HepG2 (cell line): ENCODE results near the gene CSTPP1. TPM values are rescaled to one million over a fixed set of nuclear protein-coding genes. Genes with fewer than 3 reads are reported as not detected.

ENCODE experiments used
- ATAC-seq: fragments of 200-7000 bp; cut with Tn5 transposase; 3 replicates; pipeline ENCODE4 v1.9.1; 2020; ENCODE audit warnings: mild to moderate bottlenecking, moderate library complexity
- BruUV-seq: library from RNA; stranded (reverse); fragments of 400-500 nt; replicated peaks from 2 replicates; lab custom pipeline; 2021; lab: Mats Ljungman, UMichigan
- CTCF ChIA-PET: fragments of 300-600 bp; formaldehyde crosslinking; extraction: SDS; loops from one replicate; lab custom pipeline; 2021; ENCODE audit warnings: low total read pairs, inconsistent platforms, low intra/inter-chr PET ratio; lab: Yijun Ruan, JAX
- POLR2A ChIA-PET: fragments of 350-600 bp; sonication (Branson Sonifier 250); formaldehyde crosslinking; loops from one replicate; lab custom pipeline; 2020; ENCODE audit warnings: antibody characterized with exemption, inconsistent platforms; lab: Yijun Ruan, JAX
- DNase-seq: peaks from one replicate; pipeline ENCODE4 v3.0.0-alpha.2; 2015; ENCODE audit warnings: low spot score
- FAIRE-seq: peaks from 3 replicates; lab custom pipeline; 2011; peaks lifted over from hg19 to GRCh38; lab: Jason Lieb, UNC
- H2AFZ ChIP-seq: one replicate; pipeline ENCODE4 v1.6.1; 2011; ENCODE audit warnings: low read length, inconsistent platforms
- H3K27ac ChIP-seq: fragments of 300-600 bp; 3 replicates; pipeline ENCODE4 v1.8.0; 2011; ENCODE audit warnings: mixed run types, mild to moderate bottlenecking, mixed read lengths, low read length, inconsistent platforms; ENCODE audit not compliant: insufficient read depth; ENCODE audit errors: extremely low read length
- H3K27me3 ChIP-seq, 2 experiments: fragments of 200-600 bp in 1 of 2; 2 replicates in 1 of 2; 3 replicates in 1 of 2; pipeline versions ENCODE4 v1.6.0 to v1.8.0; 2011; ENCODE audit warnings: low read length in 2 of 2, mild to moderate bottlenecking in 2 of 2, moderate library complexity in 2 of 2, inconsistent platforms in 1 of 2; ENCODE audit not compliant: insufficient read depth in 2 of 2, control insufficient read depth in 1 of 2
- H3K36me3 ChIP-seq, 2 experiments: fragments of 200-600 bp in 1 of 2; replicated peaks in 1 of 2; 2 replicates in 1 of 2; 3 replicates in 1 of 2; pipeline versions ENCODE4 v1.5.1 to v1.8.0; 2011; ENCODE audit warnings: low read length in 2 of 2, inconsistent platforms in 1 of 2; ENCODE audit not compliant: insufficient read depth in 2 of 2, control insufficient read depth in 1 of 2
- H3K4me1 ChIP-seq: 2 replicates; pipeline ENCODE4 v1.5.1; 2012; ENCODE audit warnings: low read length, inconsistent platforms; ENCODE audit not compliant: insufficient read depth
- H3K4me2 ChIP-seq: 2 replicates; pipeline ENCODE4 v1.6.0; 2011; ENCODE audit warnings: low read depth, low read length, inconsistent platforms
- H3K4me3 ChIP-seq, 3 experiments: fragments of 200-600 bp in 1 of 3; sonication (generic), shearing (Covaris generic) in 1 of 3; replicated peaks in 1 of 3; 2 replicates each; pipeline ENCODE4 v1.5.1; 2011 to 2016; ENCODE audit warnings: low read length in 3 of 3, inconsistent platforms in 2 of 3, low read depth in 2 of 3, mild to moderate bottlenecking in 2 of 3, control low read depth in 1 of 3, mixed read lengths in 1 of 3; ENCODE audit not compliant: insufficient read depth in 1 of 3
- H3K79me2 ChIP-seq: one replicate; pipeline ENCODE4 v1.6.1; 2011; ENCODE audit warnings: low read length, inconsistent platforms; ENCODE audit not compliant: insufficient read depth
- H3K9ac ChIP-seq: 2 replicates; pipeline ENCODE4 v1.6.0; 2011; ENCODE audit warnings: mild to moderate bottlenecking, low read depth, low read length, inconsistent platforms; ENCODE audit not compliant: insufficient read depth
- H3K9me3 ChIP-seq: 2 replicates; pipeline ENCODE4 v1.5.1; 2012; ENCODE audit warnings: mild to moderate bottlenecking, low read length
- H4K20me1 ChIP-seq: 2 replicates; pipeline ENCODE4 v1.6.0; 2011; ENCODE audit warnings: inconsistent platforms, mild to moderate bottlenecking, low read length, moderate library complexity; ENCODE audit not compliant: insufficient read depth
- CHD2 ChIP-seq: IDR thresholded peaks from 2 replicates; pipeline ENCODE4 v1.6.1; 2011; ENCODE audit warnings: low read depth, low read length, improper control_type of control experiment
- FOXO1 ChIP-seq: sonication (generic); formaldehyde crosslinking; IDR thresholded peaks from 2 replicates; pipeline ENCODE4 v1.4.0; 2020; ENCODE audit warnings: missing genetic modification reagents
- KDM6A ChIP-seq: IDR thresholded peaks from 2 replicates; pipeline ENCODE4 v1.6.1; 2016; ENCODE audit warnings: low read depth
- MAZ ChIP-seq, 2 experiments: sonication (generic) in 1 of 2; formaldehyde crosslinking in 1 of 2; IDR thresholded peaks; 2 replicates each; pipeline versions ENCODE4 v1.5.0 to v1.6.1; 2012 to 2020; ENCODE audit warnings: low read depth in 2 of 2, mild to moderate bottlenecking in 2 of 2, borderline replicate concordance in 1 of 2, improper control_type of control experiment in 1 of 2, low read length in 1 of 2, missing genetic modification reagents in 1 of 2, moderate library complexity in 1 of 2
- RAD21 ChIP-seq: fragments of 450-650 bp; formaldehyde crosslinking; IDR thresholded peaks from 2 replicates; pipeline ENCODE4 v1.5.0; 2020; ENCODE audit warnings: mild to moderate bottlenecking
- SMC3 ChIP-seq: IDR thresholded peaks from 2 replicates; pipeline ENCODE4 v1.6.1; 2011; ENCODE audit warnings: low read length, improper control_type of control experiment
- STAG1 ChIP-seq: sonication (generic); formaldehyde crosslinking; IDR thresholded peaks from 2 replicates; pipeline ENCODE4 v1.4.0; 2020; ENCODE audit warnings: missing genetic modification reagents
- TEAD3 ChIP-seq: optimal IDR thresholded peaks from 2 replicates; pipeline ENCODE3; 2016; ENCODE audit warnings: borderline replicate concordance
- XRCC5 ChIP-seq: fragments of 200-400 bp; formaldehyde crosslinking; optimal IDR thresholded peaks from 2 replicates; pipeline ENCODE3; 2017; ENCODE audit warnings: mild to moderate bottlenecking, low read length
- ZNF557 ChIP-seq: sonication (generic); formaldehyde crosslinking; IDR thresholded peaks from 2 replicates; pipeline ENCODE4 v1.4.0; 2020; ENCODE audit warnings: missing genetic modification reagents
- ZNF605 ChIP-seq: sonication (generic); formaldehyde crosslinking; IDR thresholded peaks from 2 replicates; pipeline ENCODE4 v1.8.0; 2022; ENCODE audit warnings: mild to moderate bottlenecking, missing genetic modification reagents
- WGBS: methylation state at CpG from one replicate; pipeline ENCODE4 v1.1.6; 2017; ENCODE audit warnings: low lambda C conversion rate; 5-methylcytosine and 5-hydroxymethylcytosine counted together
- in situ Hi-C: cut with HindIII; loops from 2 replicates; pipeline ENCODE4 v1.10.0; 2017; ENCODE audit warnings: low pct_unique_long_range_greater_than_20kb; ENCODE audit not compliant: extremely low pct_ligation_motif_present
- intact Hi-C: fragments of 100-400 bp; cut with micrococcal nuclease; formaldehyde crosslinking; loops from one replicate; pipeline ENCODE4 v1.10.0; 2022; ENCODE audit not compliant: unreplicated experiment
- polyA plus RNA-seq, 8 experiments: library from polyadenylated mRNA; depleted of rRNA in 3 of 8; stranded (reverse) in 7 of 8; unstranded in 1 of 8; fragments of >200 nt; fragmentation: Illumina TruSeq in 4 of 8; extraction: Trizol in 4 of 8; gene quantifications; 2 replicates each; pipeline versions ENCODE4 v1.2.1 to v1.2.3, GENCODE V29; 2011 to 2016; ENCODE audit warnings: low read depth in 4 of 8, missing spikeins in 1 of 8, mixed read lengths in 1 of 8; ENCODE audit not compliant: insufficient read depth in 1 of 8
- total RNA-seq, 5 experiments: library from RNA; depleted of rRNA; stranded (reverse); fragments of >200 nt; fragmentation: Illumina TruSeq; extraction: Trizol; gene quantifications; 2 replicates each; pipeline ENCODE4 v1.2.3, GENCODE V29; 2016; ENCODE audit warnings: low read depth in 1 of 5
- TF ChIP-seq, protein P1 (sequence below): sonication (generic); formaldehyde crosslinking; IDR thresholded peaks from 2 replicates; pipeline ENCODE4 v1.4.0; 2020; ENCODE audit warnings: missing genetic modification reagents, mild to moderate bottlenecking, borderline replicate concordance
- TF ChIP-seq, protein P2 (sequence below): sonication (generic); formaldehyde crosslinking; IDR thresholded peaks from 2 replicates; pipeline ENCODE4 v1.5.0; 2020; ENCODE audit warnings: mild to moderate bottlenecking, missing genetic modification reagents
- TF ChIP-seq, protein P3 (sequence below): sonication (generic); formaldehyde crosslinking; IDR thresholded peaks from 2 replicates; pipeline ENCODE4 v1.5.1; 2020; ENCODE audit warnings: mild to moderate bottlenecking, missing genetic modification reagents, moderate library complexity

Gene CSTPP1
- total and polyA plus RNA-seq, 2 of the 13 experiments (the other 11 are each of a cell fraction or from before 2014, with no cell fraction given): 12.3 to 14.6 TPM

- TF ChIP-seq, protein P1, sequence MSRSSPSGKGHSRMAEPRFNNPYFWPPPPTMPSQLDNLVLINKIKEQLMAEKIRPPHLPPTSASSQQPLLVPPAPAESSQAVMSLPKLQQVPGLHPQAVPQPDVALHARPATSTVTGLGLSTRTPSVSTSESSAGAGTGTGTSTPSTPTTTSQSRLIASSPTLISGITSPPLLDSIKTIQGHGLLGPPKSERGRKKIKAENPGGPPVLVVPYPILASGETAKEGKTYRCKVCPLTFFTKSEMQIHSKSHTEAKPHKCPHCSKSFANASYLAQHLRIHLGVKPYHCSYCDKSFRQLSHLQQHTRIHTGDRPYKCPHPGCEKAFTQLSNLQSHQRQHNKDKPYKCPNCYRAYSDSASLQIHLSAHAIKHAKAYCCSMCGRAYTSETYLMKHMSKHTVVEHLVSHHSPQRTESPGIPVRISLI (CRISPR knock-in tag): no peak
- TF ChIP-seq CHD2 (no peak), TEAD3 (CRISPR knock-in tag) (no peak), KDM6A (CRISPR knock-in tag) (no peak)
Observed at GRCh38 chr11:47178737-47179654, 242.4 kb downstream of the CSTPP1 start (continued).

DNA sequence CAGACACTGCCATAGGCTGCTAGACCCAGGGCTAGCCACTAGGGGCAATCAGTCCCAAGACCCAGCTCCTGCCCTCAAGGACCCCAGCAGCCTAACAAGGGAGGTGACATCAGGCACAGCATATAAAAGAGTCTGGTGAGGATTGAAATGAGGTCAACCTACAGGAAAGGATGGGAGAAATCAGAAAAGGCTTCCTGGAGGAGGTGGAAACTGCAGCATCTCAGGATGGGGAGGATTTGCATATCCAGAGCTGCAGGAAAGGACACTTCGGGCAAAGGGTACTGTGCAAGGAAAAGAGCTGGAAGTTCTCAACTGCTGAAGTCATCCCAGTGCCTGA lies 243.1 kb downstream of the CSTPP1 start:
- in situ Hi-C loops: loop anchor here (5.0 kb wide), 2 partner anchors 68 to 173 kb away; partner anchors contain the start of genes ACP2 and MYBPC3
- H3K4me3 ChIP-seq: no peak overlapping the region
- H3K27ac ChIP-seq: no peak overlapping the region
- H3K79me2 ChIP-seq: peaks cover 44% of the 10 kb centered on the region
- BruUV-seq: no TSS peak
- peaks cover 60% of the 10 kb centered on the region for H3K4me1 ChIP-seq
- H3K9ac ChIP-seq: no peak overlapping the region
- no peaks in the 10 kb centered on the region for H4K20me1 ChIP-seq
- FAIRE-seq (peak; percentile 55), DNase-seq (peak; percentile 52), ATAC-seq (peak; percentile 25)
- no peaks in the 10 kb centered on the region; a peak in 1 of 5 replicates for H3K27me3 ChIP-seq
- peaks cover 21 to 36% of the 10 kb centered on the region in 2 experiments for H3K36me3 ChIP-seq
- no peak overlapping the region for H3K4me2 ChIP-seq
- H2AFZ ChIP-seq: no peak overlapping the region
- CTCF ChIA-PET: interaction anchor here (0.8 to 3.9 kb wide), 3 partner anchors 79 to 176 kb away, joined by 3 to 27 read pairs (median 4); partner anchors contain the start of gene NR1H3
- WGBS: 100% methylated on average over 1 of the region's 1 CpG
- intact Hi-C loops: loop anchor here (1.0 kb wide), 1 partner anchor 37 kb away; no protein-coding TSS in a partner anchor
- H3K9me3 ChIP-seq: no peaks in the 10 kb centered on the region
- POLR2A ChIA-PET: interaction anchor here (1.4 to 4.7 kb wide), 7 partner anchors 9 to 89 kb away, joined by 3 to 81 read pairs (median 36); partner anchors contain the start of genes ACP2, DDB2, NR1H3 and PACSIN3
- peak; percentile 64; the same call in 1 of the 2 replicates for TF ChIP-seq RAD21 (CRISPR knock-in tag)
- TF ChIP-seq, protein P2, sequence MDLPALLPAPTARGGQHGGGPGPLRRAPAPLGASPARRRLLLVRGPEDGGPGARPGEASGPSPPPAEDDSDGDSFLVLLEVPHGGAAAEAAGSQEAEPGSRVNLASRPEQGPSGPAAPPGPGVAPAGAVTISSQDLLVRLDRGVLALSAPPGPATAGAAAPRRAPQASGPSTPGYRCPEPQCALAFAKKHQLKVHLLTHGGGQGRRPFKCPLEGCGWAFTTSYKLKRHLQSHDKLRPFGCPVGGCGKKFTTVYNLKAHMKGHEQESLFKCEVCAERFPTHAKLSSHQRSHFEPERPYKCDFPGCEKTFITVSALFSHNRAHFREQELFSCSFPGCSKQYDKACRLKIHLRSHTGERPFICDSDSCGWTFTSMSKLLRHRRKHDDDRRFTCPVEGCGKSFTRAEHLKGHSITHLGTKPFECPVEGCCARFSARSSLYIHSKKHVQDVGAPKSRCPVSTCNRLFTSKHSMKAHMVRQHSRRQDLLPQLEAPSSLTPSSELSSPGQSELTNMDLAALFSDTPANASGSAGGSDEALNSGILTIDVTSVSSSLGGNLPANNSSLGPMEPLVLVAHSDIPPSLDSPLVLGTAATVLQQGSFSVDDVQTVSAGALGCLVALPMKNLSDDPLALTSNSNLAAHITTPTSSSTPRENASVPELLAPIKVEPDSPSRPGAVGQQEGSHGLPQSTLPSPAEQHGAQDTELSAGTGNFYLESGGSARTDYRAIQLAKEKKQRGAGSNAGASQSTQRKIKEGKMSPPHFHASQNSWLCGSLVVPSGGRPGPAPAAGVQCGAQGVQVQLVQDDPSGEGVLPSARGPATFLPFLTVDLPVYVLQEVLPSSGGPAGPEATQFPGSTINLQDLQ (CRISPR knock-in tag): no peak
- TF ChIP-seq, protein P3, sequence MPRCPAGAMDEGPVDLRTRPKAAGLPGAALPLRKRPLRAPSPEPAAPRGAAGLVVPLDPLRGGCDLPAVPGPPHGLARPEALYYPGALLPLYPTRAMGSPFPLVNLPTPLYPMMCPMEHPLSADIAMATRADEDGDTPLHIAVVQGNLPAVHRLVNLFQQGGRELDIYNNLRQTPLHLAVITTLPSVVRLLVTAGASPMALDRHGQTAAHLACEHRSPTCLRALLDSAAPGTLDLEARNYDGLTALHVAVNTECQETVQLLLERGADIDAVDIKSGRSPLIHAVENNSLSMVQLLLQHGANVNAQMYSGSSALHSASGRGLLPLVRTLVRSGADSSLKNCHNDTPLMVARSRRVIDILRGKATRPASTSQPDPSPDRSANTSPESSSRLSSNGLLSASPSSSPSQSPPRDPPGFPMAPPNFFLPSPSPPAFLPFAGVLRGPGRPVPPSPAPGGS: 0 out of 2 replicates have a peak, but pooled peaks have one; percentile 17
- TF ChIP-seq ZNF605 (CRISPR knock-in tag): 0 out of 2 replicates have a peak, but pooled peaks have one; percentile 10
- TF ChIP-seq STAG1 (CRISPR knock-in tag): peak; percentile 77
- peak; percentile 71 for TF ChIP-seq XRCC5
- no peak for TF ChIP-seq ZNF557
- peak; percentile 72 for TF ChIP-seq SMC3
- TF ChIP-seq MAZ (IDR thresholded peaks at IDR 0.05; ENCODE audit: borderline replicate concordance, low read depth, low read length): no peak
- no peak for TF ChIP-seq MAZ (CRISPR knock-in tag; IDR thresholded peaks at IDR 0.05; ENCODE audit: low read depth)
- TF ChIP-seq FOXO1 (CRISPR knock-in tag): peak; percentile 12; the same call in 1 of the 2 replicates
